Skeletal muscle satellite cell (primary cell): ENCODE measurements around the gene IDE.
"Not testable (repeated sequence)": the region's sequence is repeated elsewhere in the genome, so short reads cannot be mapped to it uniquely, and the experiment has no call there.

ENCODE experiments used
- H3K27me3 ChIP-seq: 2 replicates; pipeline ENCODE4 v1.7.0; 2013; ENCODE audit warnings: low read length; ENCODE audit not compliant: control insufficient read depth, insufficient read depth
- H3K36me3 ChIP-seq: 2 replicates; pipeline ENCODE4 v1.7.0; 2013; ENCODE audit warnings: mild to moderate bottlenecking, control low read depth, low read length; ENCODE audit not compliant: insufficient read depth
- H3K4me1 ChIP-seq: 2 replicates; pipeline ENCODE4 v1.7.0; 2013; ENCODE audit warnings: low read length; ENCODE audit not compliant: control insufficient read depth, insufficient read depth
- H3K4me2 ChIP-seq: 2 replicates; pipeline ENCODE4 v1.7.0; 2013; ENCODE audit warnings: mild to moderate bottlenecking, low read length
- H3K4me3 ChIP-seq: 2 replicates; pipeline ENCODE4 v1.7.0; 2013; ENCODE audit warnings: low read length
- H3K9ac ChIP-seq: 2 replicates; pipeline ENCODE4 v1.7.0; 2013; ENCODE audit warnings: mild to moderate bottlenecking, low read depth, low read length, moderate library complexity
- H3K9me3 ChIP-seq: replicated peaks from 2 replicates; pipeline ENCODE4 v1.7.0; 2013; ENCODE audit warnings: mild to moderate bottlenecking, control low read depth, low read length

The IDE gene

DNA sequence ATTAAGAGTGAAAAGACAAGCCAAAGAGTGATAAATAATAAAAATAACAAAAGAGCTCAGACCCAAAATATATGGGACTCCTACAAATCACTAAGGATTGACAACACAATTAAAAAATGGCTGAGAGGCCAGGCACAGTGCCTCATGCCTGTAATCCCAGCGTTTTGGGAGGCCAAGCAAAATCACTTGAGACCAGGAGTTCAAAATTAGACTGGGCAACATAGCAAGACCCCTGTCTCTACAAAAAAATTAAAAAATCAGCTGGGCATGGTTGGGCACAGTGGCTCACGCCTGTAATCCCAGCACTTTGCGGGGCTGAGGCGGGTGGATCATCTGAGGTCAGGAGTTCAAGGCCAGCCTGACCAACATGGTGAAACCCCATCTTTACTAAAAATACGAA is 137.3 kb downstream of the IDE start:
- Histone ChIP-seq H3K9me3 (no peaks in the 10 kb centered on the region), H3K36me3 (no peaks in the 10 kb centered on the region), H3K27me3 (no peaks in the 10 kb centered on the region), H3K4me2 (no peak overlapping the region), H3K4me1 (no peaks in the 10 kb centered on the region), H3K4me3 (no peak overlapping the region), H3K9ac (no peak overlapping the region)

DNA sequence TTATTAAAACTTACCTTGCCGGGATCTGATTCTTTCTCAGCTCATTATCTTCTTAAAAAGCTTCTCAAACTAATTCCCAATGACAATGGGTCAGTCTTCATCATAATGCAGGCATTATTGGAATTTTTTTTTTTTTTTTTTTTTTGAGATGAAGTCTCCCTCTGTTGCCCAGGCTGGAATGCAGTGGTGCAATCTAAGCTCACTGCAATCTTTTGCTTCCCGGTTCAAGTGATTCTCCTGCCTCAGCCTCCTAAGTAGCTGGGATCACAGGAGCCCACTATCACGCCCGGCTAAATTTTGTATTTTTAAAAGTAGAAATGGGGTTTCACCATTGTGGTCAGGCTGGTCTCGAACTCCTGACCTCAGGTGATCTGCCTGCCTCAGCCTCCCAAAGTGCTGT is 137.8 kb downstream of the IDE start:
- H3K4me3 ChIP-seq, H3K27me3 ChIP-seq, H3K4me1 ChIP-seq, H3K36me3 ChIP-seq, H3K9ac ChIP-seq, H3K9me3 ChIP-seq, H3K4me2 ChIP-seq: not testable (repeated sequence)

DNA sequence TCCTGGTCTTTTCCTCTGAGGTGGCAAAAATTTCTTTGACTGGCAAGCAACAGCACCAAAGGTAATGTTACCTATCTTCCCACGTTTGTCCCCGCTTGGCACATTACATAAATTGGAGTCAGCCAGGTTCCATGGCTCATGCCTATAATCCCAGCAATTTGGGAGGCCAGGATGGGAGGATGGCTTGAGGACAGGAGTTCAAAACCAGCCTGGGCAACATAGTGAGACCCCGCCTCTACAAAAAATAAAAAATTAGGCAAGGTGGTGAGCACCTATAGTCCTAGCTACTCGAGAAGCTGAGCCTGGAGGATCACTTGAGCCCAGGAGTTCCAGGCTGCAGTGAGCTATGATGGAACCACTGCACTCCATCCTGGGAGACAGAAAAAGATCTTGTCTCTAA is 139.5 kb downstream of the IDE start:
- Histone ChIP-seq H3K4me2 (no peak overlapping the region), H3K9ac (no peak overlapping the region), H3K4me1 (no peaks in the 10 kb centered on the region), H3K9me3 (no peaks in the 10 kb centered on the region), H3K36me3 (no peaks in the 10 kb centered on the region), H3K4me3 (no peak overlapping the region), H3K27me3 (no peaks in the 10 kb centered on the region)

DNA sequence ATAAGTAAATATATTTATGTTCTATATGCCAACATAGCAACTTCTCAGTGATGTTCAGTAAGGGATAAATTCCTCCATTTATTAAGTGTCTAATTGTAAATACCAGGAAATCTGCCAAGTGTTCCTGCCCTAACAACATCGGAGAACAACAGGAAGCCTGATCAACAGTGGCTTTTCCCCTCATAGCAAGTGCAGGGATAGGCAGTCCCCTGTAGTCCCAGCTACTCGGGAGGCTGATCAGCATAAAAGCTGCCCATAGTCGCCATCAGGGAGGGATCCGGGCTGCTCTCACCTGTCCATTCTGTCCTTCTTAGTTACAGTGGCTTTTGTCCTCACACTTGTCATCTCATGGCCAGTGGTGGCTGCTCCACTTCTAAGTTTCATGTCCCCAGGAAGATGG is 141.3 kb downstream of the IDE start:
- no peaks in the 10 kb centered on the region for H3K36me3 ChIP-seq
- no peak overlapping the region for H3K4me3 ChIP-seq
- H3K27me3 ChIP-seq = no peaks in the 10 kb centered on the region
- no peaks in the 10 kb centered on the region for H3K9me3 ChIP-seq
- H3K9ac ChIP-seq = no peak overlapping the region
- H3K4me1 ChIP-seq = no peaks in the 10 kb centered on the region
- H3K4me2 ChIP-seq = no peak overlapping the region

DNA sequence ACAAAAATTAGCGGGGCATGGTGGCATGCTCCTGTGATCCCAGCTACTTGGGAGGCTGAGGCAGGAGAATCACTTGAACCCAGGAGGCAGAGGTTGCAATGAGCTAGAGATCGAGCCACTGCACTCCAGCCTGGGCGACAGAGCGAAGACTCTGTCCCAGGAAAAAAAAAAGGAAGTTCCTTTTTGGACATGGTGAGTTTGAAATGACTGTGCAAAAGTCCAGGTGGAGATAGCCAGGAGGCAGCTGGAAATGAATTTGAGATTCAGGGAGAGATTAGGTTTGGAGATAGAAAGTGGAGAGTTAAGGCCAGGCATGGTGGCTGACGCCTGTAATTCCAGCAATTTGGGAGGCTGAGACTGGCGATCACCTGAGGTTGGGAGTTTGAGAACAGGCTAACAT is 143.8 kb downstream of the IDE start:
- H3K4me2 ChIP-seq = no peak overlapping the region
- no peaks in the 10 kb centered on the region for H3K36me3 ChIP-seq
- no peaks in the 10 kb centered on the region for H3K4me1 ChIP-seq
- H3K4me3 ChIP-seq = no peak overlapping the region
- H3K27me3 ChIP-seq = no peaks in the 10 kb centered on the region
- H3K9ac ChIP-seq = no peak overlapping the region
- H3K9me3 ChIP-seq = no peaks in the 10 kb centered on the region

DNA sequence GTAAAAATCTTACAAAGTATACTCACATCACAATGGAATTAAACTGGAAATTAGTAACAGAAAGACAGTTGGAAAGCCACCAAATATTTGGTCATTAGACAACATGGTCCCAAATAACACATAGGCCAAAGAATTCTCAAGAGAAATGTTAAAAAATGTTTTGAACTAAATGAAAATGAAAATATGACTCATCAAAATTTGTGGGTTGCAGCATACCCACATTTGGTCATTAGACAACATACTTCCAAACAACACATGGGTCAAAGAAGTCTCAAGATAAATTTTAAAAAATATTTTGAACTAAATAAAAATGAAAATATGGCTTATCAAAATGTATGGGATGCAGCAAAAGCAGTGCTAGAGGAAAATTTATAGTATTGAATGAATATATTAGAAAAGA is 152.3 kb downstream of the IDE start:
- H3K27me3 ChIP-seq = peaks cover 5% of the 10 kb centered on the region
- H3K4me2 ChIP-seq = no peak overlapping the region
- H3K4me3 ChIP-seq = no peak overlapping the region
- no peak overlapping the region for H3K9ac ChIP-seq
- no peaks in the 10 kb centered on the region for H3K4me1 ChIP-seq
- H3K36me3 ChIP-seq = no peaks in the 10 kb centered on the region
- H3K9me3 ChIP-seq = no peaks in the 10 kb centered on the region

DNA sequence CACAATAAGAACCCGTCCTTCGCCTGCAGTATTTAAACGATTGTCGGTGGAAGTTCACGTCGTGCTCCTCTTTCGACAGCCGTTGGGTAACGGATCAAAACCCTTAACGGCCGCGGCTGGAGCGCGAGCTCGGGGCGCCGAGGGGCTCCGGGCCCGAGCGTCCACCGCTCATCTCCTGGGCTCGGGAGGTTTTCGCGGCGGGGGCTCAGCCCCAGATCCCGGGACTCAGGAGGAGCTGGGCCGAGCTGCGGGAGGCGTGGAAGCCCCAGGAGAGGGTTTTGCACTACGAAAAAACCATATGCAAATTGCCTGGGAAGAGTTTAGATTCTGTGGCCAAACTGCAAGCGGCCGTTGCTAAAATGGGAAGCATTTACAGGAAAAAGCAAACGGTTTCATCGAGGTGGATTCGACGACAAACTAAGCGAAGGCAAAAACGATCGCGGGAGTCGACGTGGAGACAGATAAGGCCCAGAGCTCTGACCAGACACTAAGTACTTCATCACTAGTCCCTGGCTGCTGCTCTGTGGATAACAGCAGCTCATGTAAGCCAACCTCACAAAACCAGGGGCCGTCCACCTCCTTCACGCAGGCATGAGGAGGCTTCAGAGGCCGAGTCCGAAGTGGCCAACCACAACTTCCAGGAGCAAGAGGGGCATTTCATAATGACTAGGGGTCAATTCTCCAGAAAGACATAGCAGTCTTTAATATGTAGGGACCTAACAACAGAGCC is 153.2 kb downstream of the IDE start:
- Histone ChIP-seq H3K36me3 (no peaks in the 10 kb centered on the region), H3K9ac (peak overlapping the region; percentile 40), H3K9me3 (no peaks in the 10 kb centered on the region), H3K4me3 (peak overlapping the region; percentile 62), H3K4me1 (no peaks in the 10 kb centered on the region), H3K4me2 (peak overlapping the region; percentile 79), H3K27me3 (peaks cover 5% of the 10 kb centered on the region)

DNA sequence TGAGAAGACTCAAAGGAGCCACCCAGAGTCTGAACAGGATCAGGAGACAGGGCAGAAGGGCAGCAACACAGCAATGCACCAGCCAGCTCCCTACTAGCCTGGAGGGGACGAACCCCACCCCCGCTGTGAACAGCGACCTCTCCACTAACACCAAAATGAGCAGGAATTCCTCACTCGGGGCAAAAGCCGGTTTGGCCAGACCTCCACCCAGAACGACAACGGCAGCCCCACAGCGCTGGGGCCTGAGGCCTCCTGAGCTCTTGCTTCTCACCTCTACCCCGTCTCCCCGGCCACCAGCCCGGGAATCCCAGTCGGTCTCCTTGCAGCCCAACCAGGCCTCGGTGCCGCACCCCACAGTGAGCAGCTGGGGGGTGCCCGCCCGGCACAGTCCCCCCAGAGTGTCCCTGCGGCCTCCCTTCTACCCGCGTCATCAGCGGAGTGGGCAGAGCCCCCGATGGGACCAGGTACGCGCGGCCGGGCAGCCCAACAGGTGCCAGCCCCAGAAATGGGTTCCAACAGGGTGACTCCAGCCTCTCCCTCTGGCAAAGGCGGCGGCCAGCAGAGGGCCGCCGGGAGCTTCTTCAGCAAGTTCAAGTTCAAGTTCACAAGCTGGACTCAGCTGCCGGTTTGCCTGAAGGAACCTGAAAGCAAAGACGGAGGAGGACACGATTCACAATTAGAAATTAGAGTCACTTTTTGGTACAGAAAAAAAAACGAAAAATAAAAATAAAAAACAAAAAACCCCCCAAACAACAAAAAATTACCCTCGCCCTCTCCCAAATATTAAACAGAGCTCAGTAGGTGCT is 153.9 kb downstream of the IDE start:
- H3K4me3 ChIP-seq = peak overlapping the region; percentile 62
- H3K36me3 ChIP-seq = no peaks in the 10 kb centered on the region
- peak overlapping the region; percentile 40 for H3K9ac ChIP-seq

DNA sequence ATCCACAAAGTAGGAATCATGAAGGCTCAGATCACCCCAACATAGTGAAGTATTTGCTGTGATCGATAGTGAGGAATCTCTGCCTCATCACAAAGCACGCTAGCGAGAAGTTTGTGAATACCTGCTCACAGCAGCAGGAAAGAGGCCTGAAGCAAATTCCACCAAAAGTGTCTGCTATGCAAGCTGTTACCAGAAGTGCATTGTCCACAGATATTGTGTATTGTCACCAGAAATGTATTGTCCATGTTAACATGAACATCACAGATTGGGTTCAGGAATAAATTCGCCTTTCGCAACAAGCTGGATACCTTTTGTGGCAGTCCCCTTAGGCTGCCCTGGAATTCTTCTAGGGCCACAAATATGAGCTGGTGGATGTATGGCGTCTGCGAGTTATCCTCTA is 155.0 kb downstream of the IDE start:
- Histone ChIP-seq H3K4me2 (no peak overlapping the region), H3K36me3 (no peaks in the 10 kb centered on the region), H3K9me3 (no peaks in the 10 kb centered on the region), H3K4me1 (no peaks in the 10 kb centered on the region), H3K27me3 (peaks cover 10% of the 10 kb centered on the region), H3K9ac (no peak overlapping the region), H3K4me3 (no peak overlapping the region)

More for the DNA sequence above, 153.9 kb downstream of the IDE start:
- no peaks in the 10 kb centered on the region for H3K4me1 ChIP-seq
- peaks cover 5% of the 10 kb centered on the region for H3K27me3 ChIP-seq
- peak overlapping the region; percentile 79 for H3K4me2 ChIP-seq
- H3K9me3 ChIP-seq = no peaks in the 10 kb centered on the region

DNA sequence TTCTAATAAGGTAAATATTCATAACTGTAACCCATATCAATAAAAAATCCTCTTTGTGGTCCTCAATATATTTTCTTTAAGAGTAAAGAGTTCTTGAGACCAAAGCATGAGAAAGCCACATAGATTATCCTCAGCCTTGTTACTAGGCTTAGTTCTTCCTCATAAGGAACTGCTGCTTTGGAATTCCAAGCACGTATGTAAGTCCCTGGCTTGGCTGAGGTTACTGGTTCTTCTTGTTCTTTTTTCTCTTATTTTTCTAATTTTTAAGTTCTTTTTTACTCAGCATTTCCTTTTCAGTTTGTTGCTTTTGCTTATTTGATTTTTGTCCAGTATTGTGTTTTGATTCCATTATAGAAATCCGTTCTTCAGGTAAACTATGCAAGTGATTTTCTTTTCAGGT is 155.7 kb downstream of the IDE start:
- Histone ChIP-seq H3K4me1 (no peaks in the 10 kb centered on the region), H3K9me3 (no peaks in the 10 kb centered on the region), H3K4me3 (no peak overlapping the region), H3K36me3 (no peaks in the 10 kb centered on the region), H3K27me3 (peaks cover 10% of the 10 kb centered on the region), H3K4me2 (no peak overlapping the region), H3K9ac (no peak overlapping the region)

DNA sequence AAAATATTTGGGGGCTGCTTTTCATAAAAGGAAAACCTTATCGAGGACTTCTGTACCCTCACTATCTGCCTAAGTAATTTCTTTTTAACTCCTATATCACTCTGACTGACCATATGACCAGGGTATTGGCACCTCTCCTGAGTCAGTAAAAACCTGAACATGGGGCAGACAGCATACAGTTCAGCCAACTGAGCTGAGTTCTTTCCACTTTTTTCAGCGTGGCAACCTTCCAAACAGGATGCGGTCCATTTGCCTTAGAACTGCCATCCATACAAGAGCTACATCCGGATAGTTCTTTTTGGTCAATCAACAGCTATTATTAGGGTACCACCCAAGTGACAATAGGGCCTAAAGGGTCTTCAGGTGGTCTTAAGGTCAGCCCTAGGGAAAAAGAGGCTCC is 160.4 kb downstream of the IDE start:
- Histone ChIP-seq H3K9me3 (no peaks in the 10 kb centered on the region), H3K4me2 (no peak overlapping the region), H3K27me3 (peaks cover 13% of the 10 kb centered on the region), H3K9ac (no peak overlapping the region), H3K4me1 (no peaks in the 10 kb centered on the region), H3K4me3 (no peak overlapping the region), H3K36me3 (no peaks in the 10 kb centered on the region)

DNA sequence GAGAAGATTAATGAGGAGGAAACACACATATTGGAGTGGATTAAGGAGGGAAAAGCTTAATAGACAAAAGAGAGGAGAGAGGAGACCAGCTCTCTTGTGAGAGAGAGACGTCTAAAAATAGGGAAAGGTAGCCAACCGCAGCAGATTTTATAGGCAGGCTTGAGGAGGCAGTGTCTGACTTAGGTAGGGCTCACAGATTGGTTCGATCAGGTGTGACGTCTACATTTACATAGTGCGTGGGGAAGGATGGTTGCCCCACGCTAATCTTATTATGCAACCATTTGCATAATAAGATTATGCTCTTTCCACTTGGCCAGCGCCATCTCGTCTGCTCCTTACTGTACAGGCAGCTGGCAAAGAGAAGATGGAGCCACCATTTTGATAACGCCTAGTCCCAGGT is 160.9 kb downstream of the IDE start:
- no peak overlapping the region for H3K9ac ChIP-seq
- H3K4me3 ChIP-seq = no peak overlapping the region
- H3K36me3 ChIP-seq = no peaks in the 10 kb centered on the region
- H3K4me2 ChIP-seq = no peak overlapping the region
- H3K9me3 ChIP-seq = no peaks in the 10 kb centered on the region
- H3K27me3 ChIP-seq = peaks cover 13% of the 10 kb centered on the region
- H3K4me1 ChIP-seq = peaks cover under 1% of the 10 kb centered on the region
